ENCODE results near the gene EMILIN3. TPM values are rescaled to one million over a fixed set of nuclear protein-coding genes. Genes with fewer than 3 reads are reported as not detected.

Gene EMILIN3
- total and polyA plus RNA-seq, 2 of the 4 experiments (the other 2 are of a cell fraction), result under 0.01 to 0.07 TPM

DNA sequence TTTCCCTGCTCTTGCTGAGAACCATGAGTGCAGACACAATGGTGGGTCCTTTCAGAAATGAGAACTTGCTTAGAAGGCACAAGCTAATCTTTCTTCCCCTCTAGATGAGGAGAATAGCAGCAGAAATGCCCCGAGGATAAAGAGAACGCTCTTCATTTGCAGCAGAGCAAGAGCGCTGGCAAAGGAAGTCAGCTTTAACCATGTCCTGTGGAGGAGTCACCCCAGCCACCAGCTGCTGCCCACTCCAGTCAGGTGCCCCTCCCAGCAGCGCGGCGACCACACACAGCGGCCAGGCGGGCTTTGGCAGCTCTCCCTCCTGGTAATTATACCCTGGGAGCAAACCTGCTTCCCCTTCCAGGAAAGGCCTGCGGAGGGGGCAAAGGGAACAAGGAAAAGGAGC, 42.4 kb upstream of the EMILIN3 start:
- no peak overlapping the region for H3K4me2 ChIP-seq (ENCODE audit: low read depth, low read length)
- 94% methylated on average over 3 of the region's 9 CpGs; no CpG with 5 or more reads in 1 of the 2 experiments for WGBS, 2 experiments (ENCODE audit: extremely low coverage in 2 of 2, insufficient read length in 1 of 2)
- H2BK5ac ChIP-seq (ENCODE audit: low read depth, low read length, poor library complexity, severe bottlenecking), result no peak overlapping the region
- H3K23ac ChIP-seq (ENCODE audit: low read depth, low read length), result no peak overlapping the region
- DNase-seq (no peak), ATAC-seq (ENCODE audit: low read depth) (no peak)
- H4K91ac ChIP-seq (ENCODE audit: insufficient read depth, low read depth, low read length), result no peak overlapping the region
- in situ Hi-C loops (cut with MboI; ENCODE audit: low sequenced_read_pairs), result no loop called here
- no peak for TF ChIP-seq RCOR1 (IDR thresholded peaks at IDR 0.05; ENCODE audit: insufficient replicate concordance, low read length)
- TF ChIP-seq RAD21 (IDR thresholded peaks at IDR 0.05; ENCODE audit: low read length), result no peak
- TF ChIP-seq CHD1 (IDR thresholded peaks at IDR 0.05; ENCODE audit: low read depth, low read length), result no peak
- TF ChIP-seq POLR2A (IDR thresholded peaks at IDR 0.05; ENCODE audit: low read depth, low read length), result no peak
- TF ChIP-seq BHLHE40 (IDR thresholded peaks at IDR 0.05; ENCODE audit: low read depth, low read length), result no peak
- no peak for TF ChIP-seq MAFK (IDR thresholded peaks at IDR 0.05; ENCODE audit: low read depth, low read length)
- no peak for TF ChIP-seq MXI1 (IDR thresholded peaks at IDR 0.05; ENCODE audit: borderline replicate concordance, low read depth, low read length)
- TF ChIP-seq MAZ (IDR thresholded peaks at IDR 0.05; ENCODE audit: borderline replicate concordance, low read depth, low read length), result no peak
- TF ChIP-seq RFX5 (IDR thresholded peaks at IDR 0.05; ENCODE audit: low read depth, low read length), result no peak
- TF ChIP-seq, protein P1, sequence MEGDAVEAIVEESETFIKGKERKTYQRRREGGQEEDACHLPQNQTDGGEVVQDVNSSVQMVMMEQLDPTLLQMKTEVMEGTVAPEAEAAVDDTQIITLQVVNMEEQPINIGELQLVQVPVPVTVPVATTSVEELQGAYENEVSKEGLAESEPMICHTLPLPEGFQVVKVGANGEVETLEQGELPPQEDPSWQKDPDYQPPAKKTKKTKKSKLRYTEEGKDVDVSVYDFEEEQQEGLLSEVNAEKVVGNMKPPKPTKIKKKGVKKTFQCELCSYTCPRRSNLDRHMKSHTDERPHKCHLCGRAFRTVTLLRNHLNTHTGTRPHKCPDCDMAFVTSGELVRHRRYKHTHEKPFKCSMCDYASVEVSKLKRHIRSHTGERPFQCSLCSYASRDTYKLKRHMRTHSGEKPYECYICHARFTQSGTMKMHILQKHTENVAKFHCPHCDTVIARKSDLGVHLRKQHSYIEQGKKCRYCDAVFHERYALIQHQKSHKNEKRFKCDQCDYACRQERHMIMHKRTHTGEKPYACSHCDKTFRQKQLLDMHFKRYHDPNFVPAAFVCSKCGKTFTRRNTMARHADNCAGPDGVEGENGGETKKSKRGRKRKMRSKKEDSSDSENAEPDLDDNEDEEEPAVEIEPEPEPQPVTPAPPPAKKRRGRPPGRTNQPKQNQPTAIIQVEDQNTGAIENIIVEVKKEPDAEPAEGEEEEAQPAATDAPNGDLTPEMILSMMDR (conservative IDR thresholded peaks at IDR 0.05; ENCODE audit: low read depth, low read length), result no peak
- TF ChIP-seq FOS (IDR thresholded peaks at IDR 0.05; ENCODE audit: low read depth, low read length), result no peak
- TF ChIP-seq SMC3 (IDR thresholded peaks at IDR 0.05; ENCODE audit: low read depth, low read length), result no peak
- TF ChIP-seq CEBPB (IDR thresholded peaks at IDR 0.05; ENCODE audit: low read depth, low read length), result no peak
- TF ChIP-seq, protein P2, sequence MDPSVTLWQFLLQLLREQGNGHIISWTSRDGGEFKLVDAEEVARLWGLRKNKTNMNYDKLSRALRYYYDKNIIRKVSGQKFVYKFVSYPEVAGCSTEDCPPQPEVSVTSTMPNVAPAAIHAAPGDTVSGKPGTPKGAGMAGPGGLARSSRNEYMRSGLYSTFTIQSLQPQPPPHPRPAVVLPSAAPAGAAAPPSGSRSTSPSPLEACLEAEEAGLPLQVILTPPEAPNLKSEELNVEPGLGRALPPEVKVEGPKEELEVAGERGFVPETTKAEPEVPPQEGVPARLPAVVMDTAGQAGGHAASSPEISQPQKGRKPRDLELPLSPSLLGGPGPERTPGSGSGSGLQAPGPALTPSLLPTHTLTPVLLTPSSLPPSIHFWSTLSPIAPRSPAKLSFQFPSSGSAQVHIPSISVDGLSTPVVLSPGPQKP (IDR thresholded peaks at IDR 0.05; ENCODE audit: borderline replicate concordance, low read depth, low read length), result no peak
- TF ChIP-seq NFE2L2 (IDR thresholded peaks at IDR 0.05; ENCODE audit: low read depth, low read length), result no peak
- TF ChIP-seq, protein P3, sequence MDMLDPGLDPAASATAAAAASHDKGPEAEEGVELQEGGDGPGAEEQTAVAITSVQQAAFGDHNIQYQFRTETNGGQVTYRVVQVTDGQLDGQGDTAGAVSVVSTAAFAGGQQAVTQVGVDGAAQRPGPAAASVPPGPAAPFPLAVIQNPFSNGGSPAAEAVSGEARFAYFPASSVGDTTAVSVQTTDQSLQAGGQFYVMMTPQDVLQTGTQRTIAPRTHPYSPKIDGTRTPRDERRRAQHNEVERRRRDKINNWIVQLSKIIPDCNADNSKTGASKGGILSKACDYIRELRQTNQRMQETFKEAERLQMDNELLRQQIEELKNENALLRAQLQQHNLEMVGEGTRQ (IDR thresholded peaks at IDR 0.05; ENCODE audit: low read depth, low read length), result no peak
- H2BK15ac ChIP-seq (ENCODE audit: low read depth, low read length), result no peak overlapping the region
- no peak overlapping the region for H2AK5ac ChIP-seq (ENCODE audit: low read depth, low read length)
- no peak overlapping the region for H3K56ac ChIP-seq (ENCODE audit: extremely low read depth, insufficient read depth, low read length)
- CTCF ChIA-PET, result no interaction called here
- H3K14ac ChIP-seq (replicated peaks; ENCODE audit: low read depth, low read length), result no peak overlapping the region
- no peak overlapping the region for H4K5ac ChIP-seq (ENCODE audit: low read depth, low read length)
- no peak overlapping the region for H2AK9ac ChIP-seq (replicated peaks; ENCODE audit: low read depth, low read length, poor library complexity)
- H3K4ac ChIP-seq (ENCODE audit: low read depth, low read length), result no peak overlapping the region
- H3K9me3 ChIP-seq (ENCODE audit: control insufficient read depth, insufficient read depth, low read length), result no peaks in the 10 kb centered on the region
- no peak overlapping the region for H3K9ac ChIP-seq (ENCODE audit: low read depth, low read length)
- no peaks in the 10 kb centered on the region for H3K27me3 ChIP-seq (ENCODE audit: control insufficient read depth, insufficient read depth, low read length)
- no TSS peak for BruUV-seq (replicated peaks)
- H3K18ac ChIP-seq (ENCODE audit: low read depth, low read length), result no peak overlapping the region
- no peak overlapping the region for H3K27ac ChIP-seq (ENCODE audit: insufficient read depth, low read length)
- no peaks in the 10 kb centered on the region; the same call in 1 of the 2 replicates for H4K20me1 ChIP-seq (ENCODE audit: insufficient read depth, low read length)
- no peak overlapping the region for H3K4me3 ChIP-seq (ENCODE audit: insufficient read depth, low read depth, low read length)
- no peaks in the 10 kb centered on the region for H3K4me1 ChIP-seq (ENCODE audit: control insufficient read depth, insufficient read depth, low read length)
- dilution Hi-C loops (cut with HindIII; ENCODE audit: low sequenced_read_pairs, unreplicated experiment), result no loop called here
- no peak overlapping the region for H2AFZ ChIP-seq (replicated peaks; ENCODE audit: low read length, poor library complexity)
- no peaks in the 10 kb centered on the region for H3K9me1 ChIP-seq (ENCODE audit: insufficient read depth, low read length)
- POLR2A ChIA-PET (ENCODE audit: unreplicated experiment), result no interaction called here
- no peak overlapping the region for H2BK120ac ChIP-seq (ENCODE audit: low read depth, low read length)
- H3K36me3 ChIP-seq (ENCODE audit: control insufficient read depth, insufficient read depth, low read length), result peaks cover 63% of the 10 kb centered on the region
- no peak overlapping the region for H4K8ac ChIP-seq (ENCODE audit: low read depth in 2 of 2, low read length in 2 of 2)
- H3K79me1 ChIP-seq (ENCODE audit: low read depth in 1 of 2, low read length in 2 of 2), result no peaks in the 10 kb centered on the region; a peak in 1 of 4 replicates
- intact Hi-C loops (cut with micrococcal nuclease), result no loop called here
- no peak overlapping the region for H2BK20ac ChIP-seq (ENCODE audit: low read depth, low read length)

Measured in IMR-90 (cell line).